ENCODE results near the gene TRIM66. TPM values are rescaled to one million over a fixed set of nuclear protein-coding genes. Genes with fewer than 3 reads are reported as not detected.

The TRIM66 gene
- polyA plus RNA-seq, 2 of the 4 experiments (the other 2 are of a cell fraction) = 2.5 to 9.8 TPM

- Histone ChIP-seq H3K27ac (no peak overlapping the region), H3K9me3 (no peaks in the 10 kb centered on the region), H3K4me1 (peaks cover 15% of the 10 kb centered on the region), H3K4me3 (no peak overlapping the region), H3K4me2 (no peak overlapping the region)
- ATAC-seq = no peak
- no peak for FAIRE-seq
- ChIA-PET POLR2A (no interaction called here), CTCF (interaction anchor here (0.6 kb wide), 1 partner anchor 268 kb away, joined by 3 read pairs; no protein-coding TSS in a partner anchor)
- 61% methylated on average over 3 of the region's 3 CpGs for WGBS (ENCODE audit: missing lambda C conversion rate)
- TF ChIP-seq PBX3 (IDR thresholded peaks at IDR 0.05) = no peak
- TF ChIP-seq FOXS1 (CRISPR knock-in tag; IDR thresholded peaks at IDR 0.05) = no peak
- TF ChIP-seq FOSL2 (IDR thresholded peaks at IDR 0.05) = no peak
- no peak for TF ChIP-seq FOSL2 (CRISPR knock-in tag; IDR thresholded peaks at IDR 0.05)
- TF ChIP-seq ZFP36 (IDR thresholded peaks at IDR 0.05; ENCODE audit: borderline replicate concordance, partially characterized antibody) = no peak
- TF ChIP-seq, protein P1, sequence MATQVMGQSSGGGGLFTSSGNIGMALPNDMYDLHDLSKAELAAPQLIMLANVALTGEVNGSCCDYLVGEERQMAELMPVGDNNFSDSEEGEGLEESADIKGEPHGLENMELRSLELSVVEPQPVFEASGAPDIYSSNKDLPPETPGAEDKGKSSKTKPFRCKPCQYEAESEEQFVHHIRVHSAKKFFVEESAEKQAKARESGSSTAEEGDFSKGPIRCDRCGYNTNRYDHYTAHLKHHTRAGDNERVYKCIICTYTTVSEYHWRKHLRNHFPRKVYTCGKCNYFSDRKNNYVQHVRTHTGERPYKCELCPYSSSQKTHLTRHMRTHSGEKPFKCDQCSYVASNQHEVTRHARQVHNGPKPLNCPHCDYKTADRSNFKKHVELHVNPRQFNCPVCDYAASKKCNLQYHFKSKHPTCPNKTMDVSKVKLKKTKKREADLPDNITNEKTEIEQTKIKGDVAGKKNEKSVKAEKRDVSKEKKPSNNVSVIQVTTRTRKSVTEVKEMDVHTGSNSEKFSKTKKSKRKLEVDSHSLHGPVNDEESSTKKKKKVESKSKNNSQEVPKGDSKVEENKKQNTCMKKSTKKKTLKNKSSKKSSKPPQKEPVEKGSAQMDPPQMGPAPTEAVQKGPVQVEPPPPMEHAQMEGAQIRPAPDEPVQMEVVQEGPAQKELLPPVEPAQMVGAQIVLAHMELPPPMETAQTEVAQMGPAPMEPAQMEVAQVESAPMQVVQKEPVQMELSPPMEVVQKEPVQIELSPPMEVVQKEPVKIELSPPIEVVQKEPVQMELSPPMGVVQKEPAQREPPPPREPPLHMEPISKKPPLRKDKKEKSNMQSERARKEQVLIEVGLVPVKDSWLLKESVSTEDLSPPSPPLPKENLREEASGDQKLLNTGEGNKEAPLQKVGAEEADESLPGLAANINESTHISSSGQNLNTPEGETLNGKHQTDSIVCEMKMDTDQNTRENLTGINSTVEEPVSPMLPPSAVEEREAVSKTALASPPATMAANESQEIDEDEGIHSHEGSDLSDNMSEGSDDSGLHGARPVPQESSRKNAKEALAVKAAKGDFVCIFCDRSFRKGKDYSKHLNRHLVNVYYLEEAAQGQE (IDR thresholded peaks at IDR 0.05) = no peak
- TF ChIP-seq JUN (IDR thresholded peaks at IDR 0.05) = no peak
- no peak for DNase-seq (ENCODE audit: low read depth in 1 of 2, low spot score in 1 of 2)
Observed at GRCh38 chr11:8692417-8692816, 10.0 kb upstream of the TRIM66 start.

DNA sequence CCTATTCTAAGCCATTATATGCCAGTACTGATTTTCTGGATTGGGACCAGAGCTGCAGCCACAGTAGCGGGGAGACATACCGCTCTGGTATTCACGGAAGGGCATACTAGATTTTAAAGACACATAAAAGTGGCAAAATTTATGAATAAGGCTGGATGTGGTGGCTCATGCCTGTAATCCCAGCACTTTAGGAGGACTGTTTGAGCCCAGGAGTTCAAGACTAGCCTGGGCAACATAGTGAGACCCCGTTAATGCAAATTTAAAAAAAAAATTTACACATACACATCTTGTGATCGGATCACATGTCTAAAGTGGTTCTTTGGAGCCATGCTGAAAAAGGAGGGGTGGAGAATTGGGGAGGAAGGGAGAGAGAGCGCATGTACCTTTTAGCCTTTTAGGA lies 9.1 kb upstream of the TRIM66 start:
- no peak for DNase-seq (ENCODE audit: low read depth in 1 of 2, low spot score in 1 of 2)
- CTCF ChIA-PET = interaction anchor here (1.1 to 1.8 kb wide), 2 partner anchors 28 to 268 kb away, joined by 3 to 7 read pairs; no protein-coding TSS in a partner anchor
- H3K4me2 ChIP-seq = no peak overlapping the region

GRCh38 chr11:8690374-8691342 lies 8.2 kb upstream of the TRIM66 start:
- 91% methylated on average over 4 of the region's 4 CpGs for WGBS (ENCODE audit: missing lambda C conversion rate)
- H3K4me3 ChIP-seq = no peak overlapping the region
- no peak for ATAC-seq
- no peak for DNase-seq (ENCODE audit: low read depth in 1 of 2, low spot score in 1 of 2)
- FAIRE-seq = no peak
- H3K27ac ChIP-seq = no peak overlapping the region
- ChIA-PET POLR2A (interaction anchor here (0.7 to 1.1 kb wide), 3 partner anchors 88 to 269 kb away, joined by 3 to 6 read pairs (median 3); no protein-coding TSS in a partner anchor), CTCF (interaction anchor here (0.9 to 1.8 kb wide), 5 partner anchors 28 to 447 kb away, joined by 3 to 7 read pairs (median 3); no protein-coding TSS in a partner anchor)
- peaks cover 33% of the 10 kb centered on the region for H3K4me1 ChIP-seq
- TF ChIP-seq MAFK (IDR thresholded peaks at IDR 0.05; ENCODE audit: partially characterized antibody) (peak; percentile 34), PHF8 (IDR thresholded peaks at IDR 0.05; ENCODE audit: borderline replicate concordance, low read depth) (no peak), POLR2AphosphoS2 (conservative IDR thresholded peaks at IDR 0.05; ENCODE audit: low read length) (peak; percentile 84; the same call in 1 of the 2 replicates), HMGXB4 (CRISPR knock-in tag; IDR thresholded peaks at IDR 0.05; ENCODE audit: borderline replicate concordance) (no peak), NPAS2 (CRISPR knock-in tag; IDR thresholded peaks at IDR 0.05; ENCODE audit: borderline replicate concordance) (no peak)
- H3K4me2 ChIP-seq = peak overlapping the region; percentile 89; the same call in 2 of the 3 replicates
- no peaks in the 10 kb centered on the region for H3K9me3 ChIP-seq

More for the DNA sequence above, 9.1 kb upstream of the TRIM66 start:
- WGBS (ENCODE audit: missing lambda C conversion rate) = 96% methylated on average over 6 of the region's 6 CpGs
- FAIRE-seq (no peak), ATAC-seq (no peak)
- TF ChIP-seq NPAS2 (CRISPR knock-in tag; IDR thresholded peaks at IDR 0.05; ENCODE audit: borderline replicate concordance) (no peak), FOSB (CRISPR knock-in tag; IDR thresholded peaks at IDR 0.05) (0 out of 2 replicates have a peak, but pooled peaks have one; percentile 58), POLR2AphosphoS2 (conservative IDR thresholded peaks at IDR 0.05; ENCODE audit: low read length) (0 out of 2 replicates have a peak, but pooled peaks have one; percentile 80), EHMT2 (IDR thresholded peaks at IDR 0.05; ENCODE audit: low read depth) (no peak), ZNF302 (CRISPR knock-in tag; IDR thresholded peaks at IDR 0.05) (no peak), FOSL2 (IDR thresholded peaks at IDR 0.05) (no peak), FOSL2 (CRISPR knock-in tag; IDR thresholded peaks at IDR 0.05) (no peak), ATOH8 (CRISPR knock-in tag; IDR thresholded peaks at IDR 0.05; ENCODE audit: low read depth) (no peak)
- Histone ChIP-seq H3K4me1 (peaks cover 24% of the 10 kb centered on the region), H3K9me3 (no peaks in the 10 kb centered on the region), H3K27ac (no peak overlapping the region), H3K4me3 (no peak overlapping the region)
- POLR2A ChIA-PET = interaction anchor here (1.1 kb wide), 1 partner anchor 268 kb away, joined by 6 read pairs; no protein-coding TSS in a partner anchor
